ENCODE measurements around the gene RPH3AL. TPM values are rescaled to one million over a fixed set of nuclear protein-coding genes. Genes with fewer than 3 reads are reported as not detected.

RPH3AL gene
- total RNA-seq, 1 experiment from 2014 or later, result 26.0 TPM

DNA sequence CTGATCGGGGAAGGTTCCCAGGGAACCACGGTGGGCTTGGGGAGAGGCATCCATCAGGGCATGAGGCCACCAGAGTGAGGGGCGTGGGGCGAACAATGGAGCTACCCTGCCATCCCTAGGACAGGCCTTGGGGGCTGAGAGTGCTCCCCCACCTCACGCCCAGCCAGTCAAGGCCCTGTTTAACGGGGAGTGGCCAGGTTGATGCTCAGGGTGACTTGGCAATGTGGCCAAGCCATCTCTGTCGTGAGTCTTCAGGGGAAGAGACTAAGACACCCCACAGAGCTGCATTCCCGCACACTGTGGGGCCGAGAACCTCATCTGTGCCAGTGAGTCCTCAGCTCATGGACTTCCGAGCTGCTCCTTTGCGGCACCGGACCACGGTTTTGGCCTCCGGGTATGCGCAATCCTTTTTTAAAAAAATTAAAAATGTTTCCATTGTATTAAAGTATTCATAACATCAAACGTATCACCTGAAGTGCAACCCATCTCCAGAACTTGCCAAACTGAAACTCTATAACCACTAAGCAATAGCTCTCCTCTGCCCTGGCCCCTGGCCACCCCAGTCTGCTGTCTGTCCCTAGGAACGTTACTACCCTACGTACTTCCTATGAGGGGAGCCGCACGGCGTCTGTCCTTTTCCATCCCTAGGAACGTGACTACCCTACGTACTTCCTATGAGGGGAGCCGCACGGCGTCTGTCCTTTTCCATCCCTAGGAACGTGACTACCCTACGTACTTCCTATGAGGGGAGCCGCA, 99.3 kb downstream of the RPH3AL start:
- no peaks in the 10 kb centered on the region for H3K79me2 ChIP-seq (ENCODE audit: low read depth)
- no peaks in the 10 kb centered on the region for H3K36me3 ChIP-seq (ENCODE audit: low read depth)
- H3K27ac ChIP-seq, result no peak overlapping the region
- ChIA-PET POLR2A (ENCODE audit: unreplicated experiment) (no interaction called here), CTCF (no interaction called here)
- no TSS peak for BruUV-seq (replicated peaks)
- TF ChIP-seq EZH2 (IDR thresholded peaks at IDR 0.05; ENCODE audit: low read depth), result no peak
- TF ChIP-seq, protein P1, sequence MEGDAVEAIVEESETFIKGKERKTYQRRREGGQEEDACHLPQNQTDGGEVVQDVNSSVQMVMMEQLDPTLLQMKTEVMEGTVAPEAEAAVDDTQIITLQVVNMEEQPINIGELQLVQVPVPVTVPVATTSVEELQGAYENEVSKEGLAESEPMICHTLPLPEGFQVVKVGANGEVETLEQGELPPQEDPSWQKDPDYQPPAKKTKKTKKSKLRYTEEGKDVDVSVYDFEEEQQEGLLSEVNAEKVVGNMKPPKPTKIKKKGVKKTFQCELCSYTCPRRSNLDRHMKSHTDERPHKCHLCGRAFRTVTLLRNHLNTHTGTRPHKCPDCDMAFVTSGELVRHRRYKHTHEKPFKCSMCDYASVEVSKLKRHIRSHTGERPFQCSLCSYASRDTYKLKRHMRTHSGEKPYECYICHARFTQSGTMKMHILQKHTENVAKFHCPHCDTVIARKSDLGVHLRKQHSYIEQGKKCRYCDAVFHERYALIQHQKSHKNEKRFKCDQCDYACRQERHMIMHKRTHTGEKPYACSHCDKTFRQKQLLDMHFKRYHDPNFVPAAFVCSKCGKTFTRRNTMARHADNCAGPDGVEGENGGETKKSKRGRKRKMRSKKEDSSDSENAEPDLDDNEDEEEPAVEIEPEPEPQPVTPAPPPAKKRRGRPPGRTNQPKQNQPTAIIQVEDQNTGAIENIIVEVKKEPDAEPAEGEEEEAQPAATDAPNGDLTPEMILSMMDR (conservative IDR thresholded peaks at IDR 0.05), result no peak
- no peaks in the 10 kb centered on the region for H3K9me2 ChIP-seq (ENCODE audit: insufficient read depth)
- H3K27me3 ChIP-seq (ENCODE audit: insufficient read depth, low read depth), result no peaks in the 10 kb centered on the region
- no peak overlapping the region for H3K4me3 ChIP-seq
- no peaks in the 10 kb centered on the region for H3K4me1 ChIP-seq (replicated peaks; ENCODE audit: insufficient read depth)
- no peaks in the 10 kb centered on the region for H3K9me3 ChIP-seq (ENCODE audit: insufficient read depth, low read depth)
- intact Hi-C loops (cut with micrococcal nuclease; ENCODE audit: unreplicated experiment), result no loop called here
- no peak for DNase-seq
- no peak overlapping the region for H3K4me2 ChIP-seq
- no peaks in the 10 kb centered on the region for H3F3A ChIP-seq (ENCODE audit: insufficient read depth, low read depth)
- no peaks in the 10 kb centered on the region for H4K20me1 ChIP-seq (ENCODE audit: insufficient read depth)
- H2AFZ ChIP-seq, result no peak overlapping the region

DNA sequence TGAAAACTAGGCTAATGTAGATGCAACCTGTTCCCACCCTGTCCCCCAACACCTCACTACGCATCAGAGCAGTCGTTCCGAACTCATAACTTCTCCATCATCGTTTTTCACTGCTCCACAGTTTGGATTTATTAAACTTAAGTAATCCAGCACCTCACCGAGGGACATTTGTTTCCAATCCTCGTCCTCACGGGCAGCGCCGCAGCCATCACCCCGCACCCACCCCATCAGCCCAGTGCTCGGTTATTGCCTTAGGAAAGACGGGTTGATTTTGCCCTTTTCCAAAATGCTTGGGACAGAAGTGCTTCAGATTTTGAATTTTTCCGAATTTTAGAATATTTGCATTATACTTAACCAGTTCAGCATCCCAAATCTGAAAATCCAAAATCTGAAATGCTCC, 100.2 kb downstream of the RPH3AL start:
- Histone ChIP-seq H2AFZ (no peak overlapping the region), H3K79me2 (ENCODE audit: low read depth) (no peaks in the 10 kb centered on the region), H3K27ac (no peak overlapping the region), H3K4me2 (no peak overlapping the region), H3K9me2 (ENCODE audit: insufficient read depth) (no peaks in the 10 kb centered on the region), H3K9me3 (ENCODE audit: insufficient read depth, low read depth) (no peaks in the 10 kb centered on the region), H3K4me3 (no peak overlapping the region), H3F3A (ENCODE audit: insufficient read depth, low read depth) (no peaks in the 10 kb centered on the region), H3K36me3 (ENCODE audit: low read depth) (no peaks in the 10 kb centered on the region), H3K4me1 (replicated peaks; ENCODE audit: insufficient read depth) (no peaks in the 10 kb centered on the region), H3K27me3 (ENCODE audit: insufficient read depth, low read depth) (no peaks in the 10 kb centered on the region), H4K20me1 (ENCODE audit: insufficient read depth) (no peaks in the 10 kb centered on the region)
- ChIA-PET POLR2A (ENCODE audit: unreplicated experiment) (no interaction called here), CTCF (no interaction called here)
- no peak for DNase-seq
- TF ChIP-seq, protein P1 (conservative IDR thresholded peaks at IDR 0.05), result no peak
- no peak for TF ChIP-seq EZH2 (IDR thresholded peaks at IDR 0.05; ENCODE audit: low read depth)
- BruUV-seq (replicated peaks), result no TSS peak
- intact Hi-C loops (cut with micrococcal nuclease; ENCODE audit: unreplicated experiment), result no loop called here

DNA sequence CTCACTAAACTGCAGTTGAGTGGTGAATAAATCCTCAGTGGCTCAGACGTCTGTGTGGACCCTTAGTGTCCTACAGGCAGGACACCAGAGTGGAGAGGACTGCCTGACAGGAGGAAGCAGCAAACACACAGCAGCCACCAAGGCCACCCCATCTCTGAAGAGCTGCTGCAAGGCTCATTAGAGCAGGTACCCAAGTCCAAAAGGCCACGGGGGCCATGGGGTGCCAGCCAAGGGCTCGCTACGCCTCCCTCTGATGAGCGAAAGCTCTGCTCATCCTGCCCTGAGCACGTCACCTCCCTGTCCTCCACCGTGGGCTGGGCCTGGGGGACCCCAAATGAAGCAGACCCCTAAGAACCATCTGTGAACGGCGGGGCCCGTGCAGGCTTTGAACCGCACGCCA, 101.1 kb downstream of the RPH3AL start:
- Histone ChIP-seq H3K27me3 (ENCODE audit: insufficient read depth, low read depth) (no peaks in the 10 kb centered on the region), H3K4me1 (replicated peaks; ENCODE audit: insufficient read depth) (no peaks in the 10 kb centered on the region), H3K4me3 (no peak overlapping the region), H3K9me3 (ENCODE audit: insufficient read depth, low read depth) (no peaks in the 10 kb centered on the region), H3K4me2 (no peak overlapping the region), H3K36me3 (ENCODE audit: low read depth) (no peaks in the 10 kb centered on the region), H3K79me2 (ENCODE audit: low read depth) (no peaks in the 10 kb centered on the region), H4K20me1 (ENCODE audit: insufficient read depth) (no peaks in the 10 kb centered on the region), H3K27ac (no peak overlapping the region), H3K9me2 (ENCODE audit: insufficient read depth) (no peaks in the 10 kb centered on the region), H2AFZ (no peak overlapping the region), H3F3A (ENCODE audit: insufficient read depth, low read depth) (no peaks in the 10 kb centered on the region)
- POLR2A ChIA-PET (ENCODE audit: unreplicated experiment), result no interaction called here
- intact Hi-C loops (cut with micrococcal nuclease; ENCODE audit: unreplicated experiment), result no loop called here
- DNase-seq, result no peak
- no TSS peak for BruUV-seq (replicated peaks)
- CTCF ChIA-PET, result interaction anchor here (0.6 kb wide), 1 partner anchor 280 kb away, joined by 5 read pairs; no protein-coding TSS in a partner anchor
- TF ChIP-seq EZH2 (IDR thresholded peaks at IDR 0.05; ENCODE audit: low read depth), result no peak
- TF ChIP-seq, protein P1 (conservative IDR thresholded peaks at IDR 0.05), result no peak
